WTC11 (cell line): ENCODE measurements around the gene MLXIPL. TPM values are rescaled to one million over a fixed set of nuclear protein-coding genes. Genes with fewer than 3 reads are reported as not detected.

Source experiments
- ATAC-seq: fragments of 200-7000 bp; cut with Tn5 transposase; 2 replicates; pipeline ENCODE4 v1.10.0; 2021; ENCODE audit warnings: mild to moderate bottlenecking, moderate library complexity
- CTCF ChIA-PET: fragments of 300-600 bp; sonication (Branson Sonifier 250); formaldehyde crosslinking; loops from one replicate; lab custom pipeline; 2021; ENCODE audit warnings: antibody characterized with exemption; lab: Charles Lee
- POLR2A ChIA-PET: fragments of 350-600 bp; sonication (Branson Sonifier 250); formaldehyde crosslinking; loops from one replicate; lab custom pipeline; 2021; ENCODE audit warnings: antibody characterized with exemption; lab: Charles Lee
- DNase-seq: peaks from one replicate; pipeline ENCODE4 v3.0.0; 2021; ENCODE audit warnings: low spot score
- H3K27ac Mint-ChIP-seq: 2 replicates; pipeline ENCODE4 v1.8.0; 2021; ENCODE audit warnings: mixed read lengths
- H3K27me3 Mint-ChIP-seq: 2 replicates; pipeline ENCODE4 v1.8.0; 2021; ENCODE audit warnings: low read depth, mild to moderate bottlenecking, moderate library complexity, mixed read lengths
- H3K36me3 Mint-ChIP-seq: 2 replicates; pipeline ENCODE4 v1.8.0; 2021; ENCODE audit warnings: mixed read lengths
- H3K4me1 Mint-ChIP-seq: 2 replicates; pipeline ENCODE4 v1.8.0; 2022; ENCODE audit warnings: mixed read lengths
- H3K4me3 Mint-ChIP-seq: 2 replicates; pipeline ENCODE4 v1.8.0; 2021; ENCODE audit warnings: mild to moderate bottlenecking, moderate library complexity, mixed read lengths
- H3K9me3 Mint-ChIP-seq: 2 replicates; pipeline ENCODE4 v1.8.0; 2021; ENCODE audit warnings: mixed read lengths
- ARID4B ChIP-seq: sonication (generic); formaldehyde crosslinking; IDR thresholded peaks from 2 replicates; pipeline ENCODE4 v1.8.0; 2023; ENCODE audit warnings: missing genetic modification reagents, mild to moderate bottlenecking, borderline replicate concordance
- CDX4 ChIP-seq: fragments of 250-450 bp; sonication (Bioruptor Pico); IDR thresholded peaks from 2 replicates; pipeline ENCODE4 v1.9.0; 2021; ENCODE audit warnings: moderate library complexity, mild to moderate bottlenecking, inconsistent platforms, borderline replicate concordance
- CTCF ChIP-seq: fragments of 200-600 bp; IDR thresholded peaks from 2 replicates; pipeline ENCODE4 v1.8.0; 2022; ENCODE audit warnings: antibody characterized with exemption
- E2F5 ChIP-seq: sonication (generic); formaldehyde crosslinking; IDR thresholded peaks from 2 replicates; pipeline ENCODE4 v1.8.1; 2022; ENCODE audit warnings: mild to moderate bottlenecking, moderate library complexity, missing genetic modification reagents
- EMX1 ChIP-seq: fragments of 250-450 bp; sonication (Bioruptor Pico); IDR thresholded peaks from 2 replicates; pipeline ENCODE4 v1.8.0; 2021; ENCODE audit warnings: mild to moderate bottlenecking
- FOXP1 ChIP-seq: sonication (generic); formaldehyde crosslinking; IDR thresholded peaks from 2 replicates; pipeline ENCODE4 v1.8.0; 2022; ENCODE audit warnings: missing genetic modification reagents, mild to moderate bottlenecking, moderate library complexity, borderline replicate concordance
- IRF2 ChIP-seq: sonication (generic); formaldehyde crosslinking; IDR thresholded peaks from 2 replicates; pipeline ENCODE4 v1.8.0; 2022; ENCODE audit warnings: low read depth, missing genetic modification reagents, borderline replicate concordance
- MXD4 ChIP-seq: fragments of 250-450 bp; sonication (Bioruptor Pico); IDR thresholded peaks from 2 replicates; pipeline ENCODE4 v1.8.0; 2021; ENCODE audit warnings: mild to moderate bottlenecking, moderate library complexity, borderline replicate concordance
- OVOL2 ChIP-seq: fragments of 250-450 bp; sonication (Bioruptor Pico); IDR thresholded peaks from 2 replicates; pipeline ENCODE4 v1.9.0; 2021; ENCODE audit warnings: mild to moderate bottlenecking, borderline replicate concordance
- RELA ChIP-seq: sonication (generic); formaldehyde crosslinking; IDR thresholded peaks from 2 replicates; pipeline ENCODE4 v1.8.1; 2022; ENCODE audit warnings: missing genetic modification reagents, mild to moderate bottlenecking, borderline replicate concordance
- TP53 ChIP-seq: sonication (generic); formaldehyde crosslinking; IDR thresholded peaks from 2 replicates; pipeline ENCODE4 v1.8.1; 2023; ENCODE audit warnings: mild to moderate bottlenecking, missing genetic modification reagents
- ZBTB21 ChIP-seq: sonication (generic); formaldehyde crosslinking; IDR thresholded peaks from 2 replicates; pipeline ENCODE4 v1.8.1; 2023; ENCODE audit warnings: mild to moderate bottlenecking, missing genetic modification reagents, borderline replicate concordance
- ZNF121 ChIP-seq: sonication (generic); formaldehyde crosslinking; IDR thresholded peaks from 2 replicates; pipeline ENCODE4 v1.8.0; 2023; ENCODE audit warnings: missing genetic modification reagents
- ZNF423 ChIP-seq: fragments of 250-450 bp; sonication (Bioruptor Pico); IDR thresholded peaks from 2 replicates; pipeline ENCODE4 v2.1.2; 2022; ENCODE audit warnings: mild to moderate bottlenecking, moderate library complexity
- total RNA-seq: library from RNA; stranded (reverse); gene quantifications from 3 replicates; pipeline ENCODE4 v1.2.3, GENCODE V29; 2021
- TF ChIP-seq, protein P1 (sequence below): sonication (generic); formaldehyde crosslinking; IDR thresholded peaks from 2 replicates; pipeline ENCODE4 v1.8.0; 2022; ENCODE audit warnings: mild to moderate bottlenecking, missing genetic modification reagents
- TF ChIP-seq, protein P2 (sequence below): sonication (generic); formaldehyde crosslinking; conservative IDR thresholded peaks from 2 replicates; pipeline ENCODE4 v1.8.1; 2022; ENCODE audit warnings: mild to moderate bottlenecking, missing genetic modification reagents
- TF ChIP-seq, protein P3 (sequence below): sonication (generic); formaldehyde crosslinking; IDR thresholded peaks from 2 replicates; pipeline ENCODE4 v1.8.0; 2023; ENCODE audit warnings: mild to moderate bottlenecking, missing genetic modification reagents
- TF ChIP-seq, protein P4 (sequence below): sonication (generic); formaldehyde crosslinking; IDR thresholded peaks from 2 replicates; pipeline ENCODE4 v1.8.0; 2023; ENCODE audit warnings: missing genetic modification reagents

The MLXIPL gene
- total RNA-seq, 1 experiment from 2014 or later, result 20.4 TPM

DNA sequence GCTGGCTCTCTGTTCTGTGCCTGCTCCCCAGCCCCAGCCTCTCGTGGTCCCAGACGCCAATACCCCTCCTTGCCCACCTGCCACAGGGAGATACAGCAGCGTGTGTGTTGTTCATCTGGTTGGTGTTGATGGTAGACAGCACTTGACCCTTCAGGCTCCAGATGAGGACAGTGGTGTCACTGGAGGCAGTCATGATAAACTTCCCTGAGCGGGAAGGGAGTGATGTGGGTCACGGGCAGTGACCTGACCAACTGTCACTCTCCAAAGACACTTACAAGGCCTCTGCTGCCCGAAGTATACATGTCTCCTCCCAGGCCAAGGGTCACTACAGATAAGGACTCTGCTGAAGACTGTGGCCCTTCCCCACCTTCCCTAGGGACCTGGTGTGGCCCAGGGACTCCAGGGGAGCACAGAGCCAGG, 51.5 kb downstream of the MLXIPL start (continued):
- TF ChIP-seq, protein P1, sequence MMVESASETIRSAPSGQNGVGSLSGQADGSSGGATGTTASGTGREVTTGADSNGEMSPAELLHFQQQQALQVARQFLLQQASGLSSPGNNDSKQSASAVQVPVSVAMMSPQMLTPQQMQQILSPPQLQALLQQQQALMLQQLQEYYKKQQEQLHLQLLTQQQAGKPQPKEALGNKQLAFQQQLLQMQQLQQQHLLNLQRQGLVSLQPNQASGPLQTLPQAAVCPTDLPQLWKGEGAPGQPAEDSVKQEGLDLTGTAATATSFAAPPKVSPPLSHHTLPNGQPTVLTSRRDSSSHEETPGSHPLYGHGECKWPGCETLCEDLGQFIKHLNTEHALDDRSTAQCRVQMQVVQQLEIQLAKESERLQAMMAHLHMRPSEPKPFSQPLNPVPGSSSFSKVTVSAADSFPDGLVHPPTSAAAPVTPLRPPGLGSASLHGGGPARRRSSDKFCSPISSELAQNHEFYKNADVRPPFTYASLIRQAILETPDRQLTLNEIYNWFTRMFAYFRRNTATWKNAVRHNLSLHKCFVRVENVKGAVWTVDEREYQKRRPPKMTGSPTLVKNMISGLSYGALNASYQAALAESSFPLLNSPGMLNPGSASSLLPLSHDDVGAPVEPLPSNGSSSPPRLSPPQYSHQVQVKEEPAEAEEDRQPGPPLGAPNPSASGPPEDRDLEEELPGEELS (CRISPR knock-in tag), result no peak
- TF ChIP-seq OVOL2 (CRISPR knock-in tag), result no peak
- TF ChIP-seq RELA, result no peak
- no peak for TF ChIP-seq FOXP1 (CRISPR knock-in tag)

DNA sequence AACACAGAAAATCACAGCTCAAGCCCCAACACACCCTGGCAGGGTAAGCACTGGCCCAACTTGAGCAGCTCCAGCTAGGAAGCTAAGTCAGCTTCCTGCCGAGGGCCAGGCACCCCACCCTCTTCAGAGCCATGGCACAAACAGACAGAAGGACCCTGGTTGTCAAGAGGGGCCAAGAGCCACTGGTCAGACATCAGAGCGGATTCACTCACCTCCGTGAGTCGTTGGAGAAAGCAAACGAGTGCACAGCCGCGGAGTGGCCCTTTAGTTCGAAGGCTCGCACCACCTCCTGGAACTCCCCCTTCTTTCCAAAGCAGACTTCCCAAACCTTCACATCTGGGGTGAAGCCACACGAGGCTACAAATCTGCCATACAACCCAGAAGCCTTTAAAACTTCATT, 53.3 kb downstream of the MLXIPL start:
- ChIA-PET CTCF (no interaction called here), POLR2A (no interaction called here)
- no peaks in the 10 kb centered on the region for H3K9me3 Mint-ChIP-seq
- no peaks in the 10 kb centered on the region for H3K4me1 Mint-ChIP-seq
- no peaks in the 10 kb centered on the region for H3K27me3 Mint-ChIP-seq
- DNase-seq, result no peak
- no peak overlapping the region for H3K4me3 Mint-ChIP-seq
- no peak overlapping the region for H3K27ac Mint-ChIP-seq
- TF ChIP-seq EMX1 (CRISPR knock-in tag), result no peak
- TF ChIP-seq IRF2 (CRISPR knock-in tag), result no peak
- TF ChIP-seq ZNF121 (CRISPR knock-in tag), result no peak
- no peak for TF ChIP-seq ZNF423 (CRISPR knock-in tag)
- no peak for TF ChIP-seq TP53 (CRISPR knock-in tag)
- TF ChIP-seq CDX4 (CRISPR knock-in tag), result no peak
- TF ChIP-seq ZBTB21, result no peak
- TF ChIP-seq E2F5 (CRISPR knock-in tag), result no peak
- TF ChIP-seq, protein P2, sequence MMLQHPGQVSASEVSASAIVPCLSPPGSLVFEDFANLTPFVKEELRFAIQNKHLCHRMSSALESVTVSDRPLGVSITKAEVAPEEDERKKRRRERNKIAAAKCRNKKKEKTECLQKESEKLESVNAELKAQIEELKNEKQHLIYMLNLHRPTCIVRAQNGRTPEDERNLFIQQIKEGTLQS (CRISPR knock-in tag), result no peak
- TF ChIP-seq, all 79 proteins: peak for 0
- ATAC-seq, result no peak
- peaks cover 48% of the 10 kb centered on the region for H3K36me3 Mint-ChIP-seq

DNA sequence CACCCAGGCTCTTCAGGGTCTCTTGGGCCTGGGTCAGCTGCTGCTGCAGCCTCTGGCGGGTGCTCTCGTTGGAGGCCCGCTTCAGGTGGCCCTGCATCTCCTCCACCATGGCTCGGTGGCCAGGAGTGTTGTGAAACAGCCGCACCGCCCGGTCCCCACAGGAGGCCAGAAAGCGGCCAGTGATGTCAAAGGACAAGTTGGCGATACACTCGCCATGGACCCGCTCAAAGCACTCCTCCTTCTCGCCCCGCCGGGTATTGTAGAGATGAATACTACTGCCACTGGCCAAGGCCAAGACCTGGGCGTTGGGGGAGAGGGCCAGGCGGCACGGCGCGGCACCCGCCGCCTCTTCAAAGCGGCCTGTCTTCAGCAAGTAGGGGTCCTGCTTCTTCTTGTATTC, 53.8 kb downstream of the MLXIPL start:
- Mint-ChIP-seq H3K36me3 (peaks cover 48% of the 10 kb centered on the region), H3K9me3 (no peaks in the 10 kb centered on the region), H3K4me1 (no peaks in the 10 kb centered on the region), H3K27ac (no peak overlapping the region), H3K4me3 (no peak overlapping the region), H3K27me3 (no peaks in the 10 kb centered on the region)
- DNase-seq (no peak), ATAC-seq (no peak)
- POLR2A ChIA-PET, result no interaction called here
- CTCF ChIA-PET, result no interaction called here
- TF ChIP-seq RELA, result no peak
- TF ChIP-seq, protein P3, sequence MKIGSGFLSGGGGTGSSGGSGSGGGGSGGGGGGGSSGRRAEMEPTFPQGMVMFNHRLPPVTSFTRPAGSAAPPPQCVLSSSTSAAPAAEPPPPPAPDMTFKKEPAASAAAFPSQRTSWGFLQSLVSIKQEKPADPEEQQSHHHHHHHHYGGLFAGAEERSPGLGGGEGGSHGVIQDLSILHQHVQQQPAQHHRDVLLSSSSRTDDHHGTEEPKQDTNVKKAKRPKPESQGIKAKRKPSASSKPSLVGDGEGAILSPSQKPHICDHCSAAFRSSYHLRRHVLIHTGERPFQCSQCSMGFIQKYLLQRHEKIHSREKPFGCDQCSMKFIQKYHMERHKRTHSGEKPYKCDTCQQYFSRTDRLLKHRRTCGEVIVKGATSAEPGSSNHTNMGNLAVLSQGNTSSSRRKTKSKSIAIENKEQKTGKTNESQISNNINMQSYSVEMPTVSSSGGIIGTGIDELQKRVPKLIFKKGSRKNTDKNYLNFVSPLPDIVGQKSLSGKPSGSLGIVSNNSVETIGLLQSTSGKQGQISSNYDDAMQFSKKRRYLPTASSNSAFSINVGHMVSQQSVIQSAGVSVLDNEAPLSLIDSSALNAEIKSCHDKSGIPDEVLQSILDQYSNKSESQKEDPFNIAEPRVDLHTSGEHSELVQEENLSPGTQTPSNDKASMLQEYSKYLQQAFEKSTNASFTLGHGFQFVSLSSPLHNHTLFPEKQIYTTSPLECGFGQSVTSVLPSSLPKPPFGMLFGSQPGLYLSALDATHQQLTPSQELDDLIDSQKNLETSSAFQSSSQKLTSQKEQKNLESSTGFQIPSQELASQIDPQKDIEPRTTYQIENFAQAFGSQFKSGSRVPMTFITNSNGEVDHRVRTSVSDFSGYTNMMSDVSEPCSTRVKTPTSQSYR (CRISPR knock-in tag), result no peak
- TF ChIP-seq MXD4 (CRISPR knock-in tag), result no peak
- TF ChIP-seq CTCF, result no peak
- no peak for TF ChIP-seq ARID4B (CRISPR knock-in tag)
- TF ChIP-seq, protein P4, sequence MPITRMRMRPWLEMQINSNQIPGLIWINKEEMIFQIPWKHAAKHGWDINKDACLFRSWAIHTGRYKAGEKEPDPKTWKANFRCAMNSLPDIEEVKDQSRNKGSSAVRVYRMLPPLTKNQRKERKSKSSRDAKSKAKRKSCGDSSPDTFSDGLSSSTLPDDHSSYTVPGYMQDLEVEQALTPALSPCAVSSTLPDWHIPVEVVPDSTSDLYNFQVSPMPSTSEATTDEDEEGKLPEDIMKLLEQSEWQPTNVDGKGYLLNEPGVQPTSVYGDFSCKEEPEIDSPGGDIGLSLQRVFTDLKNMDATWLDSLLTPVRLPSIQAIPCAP (CRISPR knock-in tag), result no peak
